ENCODE measurements around the gene SLC22A23.

SLC22A23 gene

DNA sequence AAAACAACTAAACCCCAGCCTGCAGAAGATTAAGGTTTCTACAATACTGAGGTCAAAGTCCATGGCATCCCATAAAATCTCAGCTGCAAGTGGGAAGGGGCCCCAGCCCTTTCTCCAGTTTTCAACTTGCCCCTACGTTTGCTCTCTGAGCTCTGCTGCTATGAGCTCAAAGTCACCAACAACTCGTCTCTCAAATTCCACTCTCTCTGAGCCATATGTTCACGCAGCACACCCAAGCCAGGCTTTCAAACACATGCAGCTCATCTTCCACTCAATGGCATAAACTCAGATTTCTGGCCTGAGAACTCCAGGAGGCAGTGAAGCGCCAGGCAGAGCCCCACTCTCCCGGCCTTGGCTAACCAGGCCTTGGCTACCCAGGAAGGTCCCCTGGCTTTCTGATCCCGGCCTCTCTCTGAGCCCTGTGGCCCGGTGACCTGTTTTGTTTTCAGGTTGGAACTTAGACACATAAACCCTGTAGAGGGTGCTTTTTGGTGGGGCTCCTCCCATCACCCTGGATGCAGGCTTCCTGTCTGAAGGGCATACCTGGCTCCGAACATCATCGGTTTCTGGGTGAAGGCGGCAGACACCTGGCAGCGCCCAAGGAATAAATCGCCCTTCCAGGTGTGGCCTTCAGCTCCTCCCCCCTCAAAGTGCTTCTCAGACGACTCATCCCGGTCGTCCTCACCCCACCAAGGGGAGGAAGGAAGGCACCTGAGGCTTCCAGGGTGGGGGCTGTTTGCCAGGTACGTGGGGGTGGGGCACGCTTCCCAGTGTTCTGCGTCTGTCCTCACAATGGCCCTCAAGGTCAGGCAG is 12.4 kb downstream of the SLC22A23 start:
- no peak for DNase-seq (ENCODE audit: low read depth in 2 of 2, low spot score in 1 of 2)

DNA sequence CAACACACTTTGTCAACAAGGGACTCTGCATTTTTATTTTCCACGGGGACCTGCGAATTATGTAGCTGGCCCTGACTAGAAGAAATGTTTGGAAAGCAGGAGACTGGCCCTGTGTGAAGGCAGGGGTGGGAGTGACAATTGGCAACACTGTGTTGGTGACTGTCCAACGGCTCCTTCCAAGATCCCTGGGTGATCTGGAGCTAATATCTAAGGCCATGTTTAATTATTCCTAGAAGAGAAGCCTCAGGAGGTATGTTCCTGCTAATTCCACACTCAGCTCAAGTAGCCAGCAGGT is 13.7 kb downstream of the SLC22A23 start:
- DNase-seq (ENCODE audit: low read depth in 2 of 2, low spot score in 1 of 2), result no peak

DNA sequence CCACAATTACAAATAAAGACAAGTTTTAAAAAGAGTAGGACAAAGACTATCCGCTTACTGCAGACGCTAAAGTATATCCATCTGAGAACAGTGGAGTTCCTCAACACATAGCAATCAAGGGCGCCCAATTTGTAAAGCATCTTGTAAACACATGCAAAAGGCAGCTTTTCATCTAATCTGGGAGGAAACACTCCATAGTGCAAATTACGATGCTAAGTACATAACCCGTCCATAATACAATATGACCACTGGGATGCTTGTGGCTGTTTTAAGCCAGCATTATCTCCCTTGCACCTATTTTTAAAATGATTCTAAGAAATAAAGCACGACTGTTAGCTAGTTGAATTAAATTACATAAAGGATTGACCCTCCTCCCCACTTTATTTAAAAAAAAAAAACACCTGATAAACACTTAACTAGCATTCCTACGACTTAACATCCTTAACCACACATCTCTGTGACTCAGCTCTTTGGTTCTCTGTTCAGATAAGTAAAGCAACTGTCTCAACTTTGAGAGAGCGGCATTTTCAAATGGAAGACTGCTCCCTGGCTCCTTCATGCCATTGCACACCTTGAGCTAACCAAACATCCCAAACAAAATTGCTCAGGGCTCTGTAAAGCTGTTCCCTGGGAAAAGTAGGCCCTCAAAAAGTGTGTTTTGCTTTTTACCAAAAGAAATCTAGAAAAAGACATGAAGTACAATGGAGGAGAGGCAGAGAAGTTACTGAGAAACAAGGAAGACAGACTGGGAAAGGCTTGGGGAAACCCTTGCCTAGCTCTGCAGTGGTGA is 14.2 kb downstream of the SLC22A23 start:
- no peak for DNase-seq (ENCODE audit: low read depth in 2 of 2, low spot score in 1 of 2)

DNA sequence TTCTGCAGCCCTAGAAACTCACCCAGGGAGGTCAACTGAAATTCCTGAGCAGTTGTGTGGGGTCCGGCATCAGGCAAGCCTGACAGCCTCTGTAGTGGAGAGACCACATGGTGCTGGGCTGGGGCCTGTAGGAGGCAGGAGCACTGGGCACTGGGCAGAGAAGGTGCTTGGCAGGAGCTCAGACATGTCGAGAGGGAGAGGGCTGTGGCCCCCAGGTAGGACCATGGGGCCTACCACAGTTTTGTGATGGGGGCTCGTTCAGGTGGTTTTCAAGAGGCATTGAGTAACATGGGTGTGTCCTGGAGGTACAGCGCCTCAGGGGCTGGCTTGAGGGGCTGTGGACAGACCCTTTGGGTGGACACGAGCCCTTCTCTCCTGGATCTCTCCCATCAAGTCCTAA is 15.9 kb downstream of the SLC22A23 start:
- no peak for DNase-seq (ENCODE audit: low read depth in 2 of 2, low spot score in 1 of 2)

DNA sequence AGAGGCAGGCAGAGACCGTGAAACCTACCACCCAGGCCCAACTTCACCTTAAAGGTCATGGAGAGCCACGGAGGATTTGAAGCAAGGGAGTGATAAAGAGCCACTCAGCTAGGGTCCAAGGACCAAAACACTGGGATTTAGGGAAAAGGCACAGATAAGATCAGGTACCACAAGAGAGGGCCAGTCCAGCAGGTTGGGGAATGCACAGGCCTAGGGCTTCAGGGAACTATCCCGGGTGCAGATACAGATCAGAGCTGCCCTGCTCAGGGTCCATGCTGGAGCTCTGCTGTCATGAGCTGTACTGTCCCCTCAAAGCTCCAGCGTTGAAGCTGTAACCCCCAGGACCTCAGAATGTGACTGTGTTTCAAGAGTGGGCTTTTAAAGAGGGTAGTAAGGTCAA is 16.9 kb downstream of the SLC22A23 start:
- DNase-seq (ENCODE audit: low read depth in 2 of 2, low spot score in 1 of 2), result no peak

DNA sequence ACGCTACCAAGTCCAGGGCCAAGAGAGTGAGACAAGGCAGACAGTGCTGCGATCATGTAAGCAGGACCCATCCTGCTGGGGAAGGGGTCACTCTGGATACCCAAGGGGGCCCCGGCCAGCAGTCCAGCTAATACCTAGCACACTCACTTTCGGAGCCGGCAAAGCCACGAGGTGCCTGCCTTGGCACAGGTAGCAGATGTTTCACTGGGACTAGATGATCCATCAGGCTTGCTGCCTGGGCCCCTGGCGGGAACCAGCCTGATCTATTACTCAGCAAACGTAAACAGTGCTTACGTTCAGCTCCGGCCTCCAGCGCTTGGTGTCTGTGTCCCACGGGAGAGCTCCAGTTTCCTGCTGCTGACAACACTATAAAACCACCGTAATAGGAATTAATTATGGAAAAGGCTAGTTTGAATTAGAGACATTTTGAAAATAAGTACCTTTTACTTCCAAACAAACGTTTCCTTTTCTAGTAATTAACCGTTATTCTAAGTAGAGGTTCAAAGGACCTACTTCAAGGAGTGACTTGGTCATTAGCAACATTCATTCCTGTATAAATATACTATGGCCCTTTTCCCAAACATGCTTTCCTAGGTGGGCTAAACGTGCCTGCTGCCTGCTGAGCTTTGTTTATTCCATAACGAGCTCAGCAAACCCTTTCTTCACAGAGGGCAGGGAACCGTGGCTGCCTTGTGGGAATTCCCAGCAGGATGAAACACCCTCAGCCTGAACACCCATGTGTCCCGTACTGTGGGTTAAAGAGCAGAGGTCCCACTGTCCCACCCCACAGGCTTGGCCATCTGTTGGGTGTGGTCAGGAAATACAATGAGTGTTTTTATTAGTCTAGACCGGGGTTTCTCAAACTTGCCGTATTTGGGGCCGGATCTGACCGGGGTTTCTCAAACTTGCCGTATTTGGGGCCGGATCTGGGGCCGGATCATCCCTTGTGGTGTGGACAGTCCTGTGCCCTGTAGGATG is 18.4 kb downstream of the SLC22A23 start:
- no peak for DNase-seq (ENCODE audit: low read depth in 2 of 2, low spot score in 1 of 2)

DNA sequence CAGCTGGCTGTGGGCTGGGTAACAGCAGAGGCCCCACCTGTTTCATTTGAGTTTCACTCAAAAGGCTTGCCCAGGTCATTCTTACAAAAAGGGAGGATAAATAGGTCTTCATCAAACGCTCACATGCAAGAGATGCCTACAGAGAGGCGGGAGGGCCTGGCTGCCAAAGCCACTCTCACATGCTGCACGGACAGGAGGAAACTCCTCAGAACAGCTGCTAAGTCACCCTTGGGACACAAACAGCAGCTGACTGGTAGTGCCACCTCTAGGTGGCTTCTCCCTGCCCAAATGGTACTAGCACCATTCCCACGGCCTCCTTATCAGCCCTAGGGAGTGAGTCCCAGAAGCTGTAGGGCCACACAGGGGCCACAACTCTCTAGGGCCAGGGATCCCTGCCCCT is 23.8 kb downstream of the SLC22A23 start:
- DNase-seq (ENCODE audit: low read depth in 2 of 2, low spot score in 1 of 2), result no peak

DNA sequence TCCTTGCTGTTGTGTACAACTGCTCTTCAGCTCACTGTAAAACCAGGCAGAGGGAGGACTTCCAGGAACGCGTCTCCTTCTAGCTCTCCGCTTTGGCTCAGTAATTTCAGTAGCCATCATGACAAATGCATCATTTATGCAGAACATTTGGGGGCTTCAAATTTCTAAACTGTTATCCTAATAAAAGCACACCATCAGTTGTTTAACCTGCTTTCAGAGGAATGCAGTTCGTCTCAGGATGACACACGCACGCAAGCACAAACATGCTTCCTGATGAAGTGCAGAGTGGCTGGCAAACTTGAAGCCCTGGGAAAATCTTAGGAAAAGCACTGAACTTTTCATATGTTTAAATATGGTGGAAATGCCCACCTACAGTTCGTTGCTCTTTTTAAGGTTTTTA is 24.4 kb downstream of the SLC22A23 start:
- DNase-seq (ENCODE audit: low read depth in 2 of 2, low spot score in 1 of 2), result no peak

DNA sequence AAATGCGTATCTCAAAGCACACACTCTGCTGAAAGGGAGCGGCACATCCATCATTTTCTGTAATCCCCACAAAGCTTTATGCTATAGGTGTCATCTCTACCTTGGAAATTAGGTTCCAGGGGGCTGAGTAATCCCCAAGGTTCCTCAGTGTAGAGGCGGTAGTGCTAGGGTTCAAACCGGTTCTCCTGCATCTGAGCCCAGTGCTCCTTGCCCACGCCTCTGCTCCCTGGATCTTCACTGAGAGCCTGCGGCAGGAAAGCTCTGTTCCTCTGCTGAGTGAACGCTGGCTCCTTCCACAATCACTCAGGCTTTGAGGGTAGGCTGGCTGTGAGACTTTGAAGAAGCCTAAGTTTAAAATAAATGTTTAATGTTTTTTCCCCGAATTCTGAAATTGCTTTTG is 24.9 kb downstream of the SLC22A23 start:
- no peak for DNase-seq (ENCODE audit: low read depth in 2 of 2, low spot score in 1 of 2)

DNA sequence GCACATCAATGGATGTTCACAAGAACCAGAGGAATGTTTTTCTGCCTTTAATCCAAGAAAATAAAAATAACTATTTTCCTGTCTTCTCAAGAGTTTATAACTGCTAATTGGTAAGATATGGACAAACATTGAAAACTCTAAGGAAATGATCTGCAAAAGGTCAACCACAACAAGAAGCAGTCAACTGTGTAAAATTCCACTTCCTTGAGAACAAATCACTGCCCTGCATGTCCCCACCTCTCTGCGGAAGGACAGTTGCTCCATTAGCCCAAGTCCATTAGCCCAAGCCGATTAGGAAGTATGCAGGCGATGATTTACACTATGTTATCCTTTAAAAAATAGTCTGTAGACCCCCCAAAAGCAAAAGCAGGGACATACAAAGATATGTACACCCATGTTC is 27.6 kb downstream of the SLC22A23 start:
- no peak for DNase-seq (ENCODE audit: low read depth in 2 of 2, low spot score in 1 of 2)

DNA sequence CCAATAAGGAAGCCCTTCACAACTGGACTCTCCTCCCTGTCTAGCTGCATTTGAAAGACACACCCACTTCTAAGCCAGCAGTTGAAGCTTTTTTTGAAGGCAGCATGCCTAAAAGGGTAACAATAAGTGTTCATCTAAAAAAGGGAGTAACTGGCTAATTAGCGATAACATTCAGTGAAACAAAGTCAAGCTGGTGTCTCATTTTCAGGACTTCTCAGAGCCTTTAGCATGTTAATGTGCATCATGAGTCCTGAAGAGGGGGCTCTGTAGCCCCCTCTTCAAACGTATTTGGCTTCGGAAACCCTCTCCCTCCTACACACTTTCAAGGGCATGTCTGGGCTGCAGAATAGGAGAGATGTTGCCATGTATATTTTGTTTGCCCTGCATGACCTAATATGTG is 28.1 kb downstream of the SLC22A23 start:
- DNase-seq (ENCODE audit: low read depth in 2 of 2, low spot score in 1 of 2), result no peak

DNA sequence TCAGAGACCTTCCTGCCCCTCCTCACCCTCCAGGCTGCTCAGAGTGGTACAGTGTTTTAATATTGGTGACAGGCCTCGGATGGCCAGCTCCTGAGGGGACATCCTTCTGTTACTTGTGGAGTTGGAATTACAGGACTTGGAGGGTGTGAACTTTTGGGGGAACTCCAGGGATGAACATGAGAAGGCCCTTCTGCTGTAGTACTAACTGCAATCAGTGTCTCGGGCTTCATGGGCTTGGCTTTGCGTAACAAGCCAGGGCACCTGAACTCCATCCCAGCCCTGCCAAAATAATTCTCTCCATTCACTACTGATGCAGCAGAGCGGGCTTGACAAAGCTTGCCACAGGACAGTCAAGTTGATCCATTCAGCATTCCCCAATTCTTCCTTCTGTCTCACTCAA is 28.6 kb downstream of the SLC22A23 start:
- DNase-seq (ENCODE audit: low read depth in 2 of 2, low spot score in 1 of 2), result no peak

DNA sequence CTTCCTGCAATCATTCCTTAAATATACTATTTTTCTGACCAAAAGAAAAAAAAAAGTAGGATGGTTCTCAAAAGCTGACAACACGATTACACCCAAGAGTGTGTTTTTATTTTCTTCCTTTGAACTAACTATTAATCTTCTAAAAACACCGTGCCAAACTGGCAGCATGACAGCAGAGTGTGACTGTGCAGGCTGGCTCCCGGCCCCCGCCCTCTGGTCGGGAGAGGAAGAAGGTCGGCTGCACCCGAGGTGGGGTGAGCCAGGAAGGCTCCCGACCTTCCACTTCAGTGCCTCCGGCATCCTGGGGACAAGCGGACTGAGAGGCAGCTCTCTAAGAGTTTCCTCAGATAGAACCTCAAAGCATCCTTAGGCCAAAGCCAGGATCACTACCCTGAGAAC is 29.2 kb downstream of the SLC22A23 start:
- DNase-seq (ENCODE audit: low read depth in 2 of 2, low spot score in 1 of 2), result no peak

DNA sequence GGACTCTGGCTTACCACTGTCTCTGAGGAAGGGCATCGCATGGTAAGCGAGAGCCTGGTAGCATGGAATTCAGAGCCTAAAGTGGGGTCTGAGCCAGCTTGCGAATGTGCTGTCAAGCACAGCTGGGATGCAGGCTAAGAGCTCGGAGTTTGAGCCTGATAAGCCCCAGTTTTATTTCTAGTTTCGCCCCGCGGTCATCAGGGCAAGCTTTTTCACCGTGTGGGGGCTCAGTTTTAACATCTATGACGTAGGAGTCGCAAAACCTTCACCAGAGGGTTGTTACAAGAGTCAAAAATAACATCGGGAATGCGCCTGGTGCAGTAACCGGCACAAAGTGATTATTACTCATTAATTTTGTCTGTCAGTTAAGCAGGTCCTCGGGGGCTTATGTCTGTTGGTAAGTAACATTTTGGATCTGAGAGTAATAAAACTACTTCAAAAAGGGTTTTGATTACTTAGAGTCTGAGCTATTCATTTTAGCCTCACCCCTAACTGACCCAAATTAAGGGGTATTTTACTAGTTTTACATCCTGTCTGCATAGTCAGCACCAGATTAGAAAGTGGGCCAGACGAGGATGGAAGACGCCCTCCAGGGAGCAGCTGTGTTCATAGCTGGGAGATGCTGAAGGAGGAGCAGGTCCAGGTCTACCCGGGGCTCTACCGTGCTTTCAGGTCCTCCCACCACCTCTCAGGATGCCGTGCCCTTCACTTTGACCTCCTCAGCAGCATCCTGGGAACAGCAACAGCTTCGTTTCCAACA is 29.7 kb downstream of the SLC22A23 start:
- DNase-seq (ENCODE audit: low read depth in 2 of 2, low spot score in 1 of 2), result no peak

DNA sequence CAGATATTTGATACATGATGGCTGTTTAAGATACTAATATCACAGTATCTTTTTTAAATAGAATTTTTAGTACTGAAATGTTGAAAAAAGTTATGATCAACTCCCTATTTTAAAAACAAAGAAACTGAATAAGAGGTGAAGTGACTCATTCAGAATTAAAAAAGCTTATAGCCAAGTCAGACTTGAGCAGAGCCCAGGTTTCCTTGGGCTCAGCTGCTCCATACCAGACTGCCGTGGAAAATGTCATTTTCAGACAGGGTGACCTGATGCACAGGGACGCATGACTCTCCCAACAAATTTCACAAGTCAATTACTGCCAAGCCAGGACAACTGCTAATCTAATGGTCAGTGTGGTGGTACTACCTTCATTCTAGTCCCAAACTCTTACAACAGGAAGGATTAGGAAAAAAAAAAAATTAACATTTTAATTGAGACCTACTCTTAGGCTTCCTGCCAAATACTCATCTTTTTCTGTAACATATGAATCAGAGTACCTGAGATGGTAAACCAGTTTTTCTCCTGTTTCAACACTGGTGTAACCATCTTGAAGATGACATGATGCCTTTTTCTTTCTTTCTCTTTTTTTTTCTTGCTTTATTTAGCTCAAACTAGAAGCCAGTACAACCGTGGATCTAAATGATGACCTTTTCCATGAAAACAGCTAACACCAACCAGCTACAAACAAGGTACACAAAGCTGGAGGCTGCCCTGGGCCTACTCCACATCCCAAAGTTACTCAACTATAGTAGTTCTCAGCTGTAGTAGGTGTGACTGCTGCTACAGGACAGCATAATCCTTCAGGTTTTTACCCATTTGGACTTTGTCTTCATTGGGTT is 30.5 kb downstream of the SLC22A23 start:
- no peak for DNase-seq (ENCODE audit: low read depth in 2 of 2, low spot score in 1 of 2)

DNA sequence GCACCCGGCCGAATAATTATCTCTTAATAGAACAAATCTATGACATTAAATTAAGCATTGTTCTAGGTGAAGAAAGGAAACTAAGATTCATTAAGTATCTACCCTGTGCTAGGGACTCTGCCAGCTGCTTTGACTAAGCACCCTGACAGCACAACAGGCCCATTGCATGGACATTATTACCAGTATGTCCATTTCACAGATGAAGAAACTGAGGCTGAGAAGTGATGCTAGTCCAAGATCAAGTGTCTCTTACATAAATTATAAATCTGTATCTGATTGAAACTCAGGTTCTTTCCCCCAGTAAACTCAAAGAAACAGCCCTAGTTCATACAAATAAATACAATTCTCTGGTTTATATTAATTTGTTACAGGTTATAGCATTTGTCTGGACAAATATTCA is 31.3 kb downstream of the SLC22A23 start:
- no peak for DNase-seq (ENCODE audit: low read depth in 2 of 2, low spot score in 1 of 2)

DNA sequence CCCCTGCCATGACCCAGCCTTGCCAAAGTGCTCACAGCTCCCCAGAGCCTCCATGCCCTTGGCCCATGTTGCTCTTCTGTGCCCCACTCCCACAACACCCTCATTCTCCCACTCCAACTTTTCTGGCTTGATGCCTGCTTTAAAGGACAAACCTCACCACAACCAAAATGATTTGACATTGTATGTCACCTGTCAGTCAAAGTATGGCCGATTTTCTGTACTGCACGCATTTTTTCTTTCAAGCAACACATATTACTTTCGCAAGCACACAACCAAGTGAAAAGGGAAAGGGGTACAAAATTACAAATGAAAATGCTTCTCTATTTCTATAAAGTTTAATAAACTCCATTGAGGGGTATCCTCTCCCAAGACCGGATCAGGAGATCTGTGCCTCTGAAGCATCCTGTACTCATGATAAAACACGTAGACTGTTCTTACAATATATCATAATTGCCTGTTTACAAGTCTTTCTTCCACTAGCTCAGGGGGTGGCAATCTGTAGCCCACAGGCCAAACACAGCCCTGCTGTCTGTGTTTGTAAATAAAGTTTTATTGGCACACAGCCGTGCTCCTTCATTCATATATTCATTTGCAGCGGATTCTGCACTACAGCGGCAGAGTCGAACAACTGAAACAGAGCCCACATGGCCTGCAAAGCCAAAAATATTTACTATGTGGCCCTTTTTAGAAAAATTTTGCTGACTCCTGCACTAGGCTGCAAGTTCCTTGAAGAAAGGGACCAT is 32.5 kb downstream of the SLC22A23 start:
- DNase-seq (ENCODE audit: low read depth in 2 of 2, low spot score in 1 of 2), result no peak

DNA sequence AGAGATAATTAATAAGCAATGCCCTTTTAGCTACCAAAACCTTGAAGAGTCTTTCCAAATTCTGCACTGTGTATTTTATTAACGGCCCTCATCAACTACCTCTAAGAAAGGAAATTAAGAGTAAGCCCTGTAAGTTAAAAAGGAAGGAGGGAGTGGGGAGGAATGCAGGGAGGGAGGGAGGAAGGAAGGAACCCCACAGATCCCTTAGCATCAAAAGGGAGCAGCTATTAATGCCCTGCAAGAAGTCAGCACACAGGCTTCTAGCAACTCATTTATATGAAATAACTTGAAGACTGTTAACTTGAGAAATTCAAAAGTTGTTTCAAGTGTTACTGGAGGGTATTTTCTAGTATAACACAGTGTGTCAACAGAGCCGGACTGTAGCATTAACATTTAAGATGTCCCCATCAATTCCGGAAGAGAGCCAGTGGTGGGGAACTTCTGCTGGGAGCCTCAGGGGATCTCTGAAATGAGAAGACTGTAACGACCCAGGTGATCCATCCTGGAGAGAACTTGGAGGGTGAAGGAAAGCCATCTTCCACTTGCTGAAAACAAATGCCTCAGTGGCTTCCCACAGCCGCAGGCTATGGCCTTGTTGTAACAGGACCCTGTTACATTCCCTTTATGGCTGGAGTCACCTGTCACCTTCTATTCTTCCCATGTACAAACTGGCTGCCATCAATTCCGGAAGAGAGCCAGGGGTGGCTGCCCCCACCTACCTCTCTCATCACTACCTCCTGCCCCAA is 33.2 kb downstream of the SLC22A23 start:
- DNase-seq (ENCODE audit: low read depth in 2 of 2, low spot score in 1 of 2), result no peak
